Left cardiac atrium (tissue), 4 donors: ENCODE results near the gene SLC1A7. TPM values are rescaled to one million over a fixed set of nuclear protein-coding genes. Genes with fewer than 3 reads are reported as not detected.
"Not testable (repeated sequence)": the region's sequence is repeated elsewhere in the genome, so short reads cannot be mapped to it uniquely, and the experiment has no call there.

Source experiments
- ATAC-seq, 2 donors: fragments of 200-7000 bp; cut with Tn5 transposase; one replicate each; pipeline ENCODE4 v1.9.1; 2020; ENCODE audit warnings: mild to moderate bottlenecking in 2 of 2, moderate library complexity in 2 of 2
- DNase-seq: peaks from one replicate; pipeline ENCODE4 v3.0.0-alpha.2; 2020
- intact Hi-C, 2 donors: fragments of 100-400 bp; cut with DNase I; formaldehyde crosslinking; loops; one replicate each; pipeline versions ENCODE4 v1.14.1 to v1.15.1; 2022 to 2023
- long read RNA-seq: library from polyadenylated mRNA; unstranded; transcript quantifications from one replicate; pipeline ENCODE4 v2.0.0, GENCODE V29; 2021
- total RNA-seq, 2 donors: library from RNA; stranded (reverse); fragmentation: NEBNext Ultra II Directional; extraction: Animal tissue kit (Norgen Biotek cat#: 25700); gene quantifications; one replicate each; pipeline ENCODE4 v1.2.1, GENCODE V29; 2021
- donor health status: DM: no; HTN: yes; CAD: no.
- donor health status: DM: no; HTN: yes; CAD: no; lungs with severe emphysema.
- donor health status: DM: yes; HTN: yes; CAD: no.
- donor health status: Dilated cardiomyopathy.

SLC1A7 gene
- total RNA-seq = under 1 TPM; 0.31 to 0.85 TPM
- long read RNA-seq = 0 reads

DNA sequence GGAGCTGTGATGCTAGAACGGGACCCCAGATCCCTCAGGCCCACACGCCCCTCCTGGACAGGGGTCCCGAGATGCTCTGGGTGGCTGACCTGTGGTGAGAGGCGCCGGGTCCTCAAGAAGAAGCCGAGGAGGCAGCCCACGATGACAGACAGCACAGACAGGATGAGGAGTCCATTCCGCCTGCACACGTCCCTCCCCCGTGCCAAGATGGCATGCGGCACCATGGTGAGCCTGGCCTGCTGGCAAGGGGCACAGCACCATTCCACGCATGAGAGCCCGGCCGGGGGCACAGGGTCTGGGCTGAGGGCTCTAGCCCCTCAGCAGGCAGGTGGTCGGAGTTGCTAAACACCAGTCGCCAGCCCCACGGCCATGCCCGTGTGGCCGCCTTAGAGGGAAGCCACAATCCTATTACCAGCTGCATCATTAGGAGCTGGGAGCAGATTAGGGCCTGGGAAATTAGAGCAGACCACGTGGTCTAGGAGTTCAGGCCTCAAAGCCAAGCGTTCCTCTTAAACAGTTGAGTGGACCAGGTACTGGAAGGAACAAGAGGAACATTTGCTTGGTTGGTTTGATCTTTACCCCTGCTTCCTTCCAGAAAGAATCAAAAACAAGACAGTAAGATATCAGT, at the start of gene SLC1A7:
Gene SLC1A7, minus strand, starts transcription at position 413 of the 628 bp plus-strand sequence. Its CDS starts 189 bp downstream, at position 224.
- ATAC-seq (no peak), DNase-seq (no peak)
- intact Hi-C loops = no loop called here

DNA sequence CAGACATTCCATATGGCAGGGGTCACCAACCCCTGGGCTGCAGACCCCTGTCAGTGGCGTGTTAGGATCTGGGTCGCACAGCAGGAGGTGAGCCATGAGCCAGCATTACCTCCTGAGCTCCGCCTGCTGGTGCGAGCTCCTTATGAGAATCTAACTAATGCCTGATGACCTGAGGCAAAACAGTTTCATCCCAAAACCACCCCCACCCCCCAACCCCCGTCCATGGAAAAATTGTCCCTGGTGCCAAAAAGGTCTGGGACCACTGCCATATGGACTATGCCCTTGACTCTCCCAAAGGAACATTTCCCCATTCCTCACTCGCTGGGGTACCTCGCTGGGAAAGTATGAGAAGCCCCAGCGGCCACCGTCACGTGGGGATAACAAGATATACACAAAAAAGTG, 47.8 kb upstream of the SLC1A7 start:
- ATAC-seq (no peak), DNase-seq (no peak)
- intact Hi-C loops = no loop called here

DNA sequence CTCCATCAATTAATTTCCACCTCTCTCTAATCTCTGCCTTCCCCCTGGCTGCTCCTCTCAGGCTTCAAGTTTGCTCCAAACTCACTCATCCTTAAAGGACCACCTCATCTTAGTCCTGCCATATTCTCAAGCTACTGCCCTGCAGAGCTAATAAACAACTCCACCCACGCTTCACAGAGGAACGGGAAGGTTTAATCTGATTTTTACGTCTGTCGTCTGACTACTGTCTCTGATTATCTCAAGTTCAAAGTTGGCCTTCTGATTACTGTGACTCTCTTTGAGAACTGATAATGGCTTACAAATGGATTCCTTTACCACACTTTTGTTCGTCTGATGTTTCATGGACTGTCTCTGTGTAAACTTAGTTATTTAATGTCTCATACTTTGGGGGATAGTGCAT, 46.6 kb upstream of the SLC1A7 start:
- intact Hi-C loops = loop anchor here in 1 of 2 donors (10.0 kb wide), 1 partner anchor 484 kb away; no protein-coding TSS in a partner anchor
- DNase-seq = no peak
- ATAC-seq = no peak

DNA sequence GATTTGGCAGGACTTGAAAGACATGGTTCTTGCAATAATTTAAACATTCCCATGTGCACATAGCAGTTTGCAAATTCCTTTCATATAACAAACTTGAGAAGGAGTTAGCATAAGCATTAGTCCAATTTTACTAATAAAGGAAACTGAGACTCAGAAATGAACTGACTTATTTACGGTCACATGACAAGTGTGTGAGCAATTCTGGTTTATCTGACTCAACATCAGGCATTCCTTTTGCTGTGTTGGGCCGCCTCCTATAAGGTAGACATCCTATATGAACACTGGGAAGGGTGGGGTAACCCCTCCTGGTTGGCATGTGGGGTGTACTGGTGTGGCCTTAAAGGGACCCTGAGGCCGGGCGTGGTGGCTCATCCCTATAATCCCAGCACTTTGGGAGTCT, 45.7 kb upstream of the SLC1A7 start:
- intact Hi-C loops = loop anchor here in 1 of 2 donors (10.0 kb wide), 1 partner anchor 483 kb away; no protein-coding TSS in a partner anchor
- no peak for DNase-seq

DNA sequence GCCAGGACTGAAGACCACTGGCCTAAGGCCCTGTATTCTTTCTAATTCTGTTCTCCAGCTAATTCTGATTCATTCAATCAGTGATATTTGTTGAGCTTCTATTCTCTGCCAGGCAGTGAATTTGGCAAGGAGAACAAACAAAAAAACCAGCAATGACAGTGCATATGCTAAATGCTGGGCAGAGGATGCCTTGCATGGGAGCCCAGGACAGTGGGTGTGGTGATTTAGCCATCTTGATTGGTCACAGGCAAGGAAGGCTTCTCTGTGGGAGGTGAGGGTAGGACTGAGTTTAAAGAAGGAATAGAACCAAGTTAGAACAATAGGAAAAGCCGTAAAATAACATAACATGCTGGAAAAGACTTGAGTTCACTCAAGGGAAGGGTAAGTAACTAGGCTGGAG, 45.0 kb upstream of the SLC1A7 start:
- DNase-seq (no peak), ATAC-seq (no peak)
- intact Hi-C loops = loop anchor here in 1 of 2 donors (10.0 kb wide), 1 partner anchor 483 kb away; no protein-coding TSS in a partner anchor

More for the DNA sequence above, 45.7 kb upstream of the SLC1A7 start:
- no peak for ATAC-seq

DNA sequence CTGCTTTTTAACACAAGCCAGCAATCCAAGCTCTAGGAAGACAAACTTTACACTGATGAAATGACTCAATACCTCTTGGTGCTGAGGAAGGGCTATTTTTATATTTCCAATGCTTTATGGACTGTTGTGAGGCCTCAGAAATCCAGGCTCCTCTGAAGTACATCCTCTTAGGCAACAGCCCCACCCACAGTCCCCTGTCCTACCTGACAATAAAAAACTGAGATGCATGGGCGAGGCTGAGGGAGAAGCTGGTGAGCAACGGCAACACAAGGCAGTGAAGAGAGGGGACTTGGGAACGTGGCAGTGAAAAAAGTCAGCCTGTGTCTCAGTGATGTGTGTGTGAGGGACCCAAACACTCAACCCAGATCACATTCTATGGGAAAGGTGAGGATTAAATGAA, 44.1 kb upstream of the SLC1A7 start:
- ATAC-seq = no peak
- DNase-seq = no peak
- intact Hi-C loops = loop anchor here in 1 of 2 donors (10.0 kb wide), 1 partner anchor 482 kb away; no protein-coding TSS in a partner anchor

DNA sequence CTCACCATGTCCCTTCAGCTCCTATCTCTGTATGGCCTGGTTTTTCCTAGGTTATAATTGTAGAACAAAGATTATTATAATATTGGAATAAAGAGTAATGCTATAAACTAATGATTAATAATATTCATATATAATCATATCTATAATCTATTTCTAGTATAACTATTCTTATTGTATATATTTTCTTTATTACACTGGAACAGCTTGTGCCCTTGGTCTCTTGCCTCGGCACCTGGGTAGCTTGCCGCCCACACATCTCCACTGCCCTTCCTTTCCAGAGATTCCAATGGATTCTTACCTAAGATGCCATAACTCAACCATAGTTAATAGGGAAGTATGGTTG, 43.5 kb upstream of the SLC1A7 start:
- not testable (repeated sequence) for ATAC-seq, DNase-seq
- intact Hi-C loops = loop anchor here in 1 of 2 donors (10.0 kb wide), 1 partner anchor 481 kb away; no protein-coding TSS in a partner anchor

DNA sequence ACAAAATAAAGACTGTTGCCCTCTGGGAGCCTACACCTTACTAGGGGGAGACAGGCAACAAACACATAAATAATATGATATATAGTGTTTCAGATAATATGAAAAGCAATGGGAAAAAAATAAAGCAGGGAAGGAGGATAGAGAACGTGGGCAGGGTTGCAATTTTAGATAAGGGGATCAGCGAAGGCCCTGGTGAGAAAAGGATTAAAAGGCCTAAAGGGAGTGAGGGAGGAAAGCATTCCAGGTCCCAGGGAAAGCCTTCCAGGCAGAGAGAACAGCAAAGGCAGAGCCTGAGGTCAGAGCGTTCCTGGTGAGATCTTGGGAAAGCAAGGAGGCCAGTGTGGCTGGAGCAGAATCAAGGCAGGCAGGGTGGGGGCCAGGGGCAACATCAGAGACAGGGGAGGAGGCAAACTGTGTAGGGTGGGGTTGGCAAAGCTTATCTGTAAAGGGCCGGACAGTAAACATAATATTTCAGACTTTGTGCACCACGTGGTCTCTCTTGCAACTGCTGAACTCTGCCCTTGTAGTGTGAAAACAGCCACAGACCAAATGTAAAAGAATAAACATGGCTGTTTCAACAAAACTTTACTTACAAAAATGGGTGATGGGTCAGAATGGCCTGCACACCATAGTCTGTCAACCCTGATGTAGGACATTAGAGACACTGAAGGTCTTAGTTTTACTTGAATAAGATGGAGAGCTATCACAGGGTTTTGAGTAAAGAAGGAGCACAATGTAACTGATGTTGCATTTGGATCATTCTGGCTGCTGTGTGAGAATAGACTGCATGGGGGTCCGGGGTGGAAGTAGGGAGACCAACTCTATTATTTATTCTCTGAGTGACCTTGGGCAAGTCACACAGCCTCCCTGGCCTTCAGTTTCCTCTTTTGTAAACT, 40.9 kb upstream of the SLC1A7 start:
- intact Hi-C loops = loop anchor here in 1 of 2 donors (5.0 to 10.0 kb wide), 2 partner anchors 276 to 479 kb away; no protein-coding TSS in a partner anchor
- no peak for DNase-seq
- ATAC-seq = peak; percentile 77 to 83

DNA sequence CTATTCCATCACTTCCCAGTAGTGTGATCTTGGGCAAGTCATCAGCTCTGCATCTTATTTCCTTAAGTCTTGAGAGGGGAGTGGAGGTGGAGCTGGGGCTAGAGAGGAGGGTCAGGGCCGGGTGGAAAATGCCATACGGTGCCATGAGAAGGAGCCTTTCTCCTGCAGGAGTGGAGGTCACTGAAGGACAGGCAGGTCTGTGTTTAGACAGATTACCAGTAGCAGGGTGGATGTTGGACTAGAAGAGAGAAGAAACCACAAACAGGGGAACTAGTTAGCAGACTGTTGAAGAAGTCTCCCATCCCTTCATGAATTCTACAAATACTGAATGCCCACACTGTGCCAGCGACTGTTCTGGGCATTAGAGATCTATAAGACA, 40.3 kb upstream of the SLC1A7 start:
- peak in 1 of 2 donors; percentile 4 for ATAC-seq
- intact Hi-C loops = loop anchor here in 1 of 2 donors (5.0 to 10.0 kb wide), 2 partner anchors 275 to 478 kb away; no protein-coding TSS in a partner anchor
- DNase-seq = no peak

DNA sequence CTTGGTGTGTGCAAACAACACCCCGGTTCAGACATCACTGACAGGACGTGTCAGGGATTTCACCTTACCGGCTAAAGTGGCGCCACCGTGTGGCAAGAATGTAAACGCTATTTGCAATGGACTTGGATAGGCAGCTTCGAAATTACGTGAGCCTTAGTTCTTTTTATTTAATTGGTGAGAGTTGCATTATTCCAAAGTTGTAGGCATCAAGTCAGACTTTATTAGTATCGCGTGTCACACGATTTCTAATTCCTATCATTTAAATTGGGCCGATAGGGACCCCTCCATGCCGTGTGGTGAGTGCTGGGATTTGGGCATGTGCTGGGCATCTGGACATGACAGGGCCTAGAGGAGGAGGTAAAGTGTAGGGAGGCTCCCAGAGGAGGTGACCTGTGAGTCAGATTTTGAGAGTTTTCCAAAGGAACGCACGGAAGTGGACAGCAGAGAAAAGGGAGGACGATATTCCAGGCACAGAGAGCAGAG, 39.7 kb upstream of the SLC1A7 start:
- intact Hi-C loops = loop anchor here in 1 of 2 donors (5.0 to 10.0 kb wide), 2 partner anchors 275 to 477 kb away; no protein-coding TSS in a partner anchor
- peak; percentile 53 to 64 for ATAC-seq
- DNase-seq = peak; percentile 84

DNA sequence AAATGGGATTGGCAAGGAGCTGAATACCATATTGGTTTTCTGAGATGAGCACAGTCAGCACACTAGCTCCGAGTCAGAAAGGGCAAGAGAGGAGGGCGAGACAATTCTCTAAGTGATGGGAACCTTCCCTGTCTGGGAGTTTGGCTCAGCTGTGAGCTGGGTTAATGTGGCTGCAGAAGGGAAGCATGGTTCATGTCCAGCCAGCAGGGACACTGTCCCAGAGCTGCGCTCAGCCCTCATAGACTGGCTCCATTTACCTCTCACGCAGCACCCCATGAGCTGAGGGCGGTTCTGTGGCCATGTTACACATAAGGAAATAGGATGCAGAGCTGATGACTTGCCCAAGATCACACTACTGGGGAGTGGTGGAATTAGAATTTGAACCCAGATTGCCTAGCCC, 38.5 kb upstream of the SLC1A7 start:
- ATAC-seq = no peak
- no peak for DNase-seq
- intact Hi-C loops = loop anchor here in 1 of 2 donors (5.0 to 10.0 kb wide), 2 partner anchors 274 to 476 kb away; no protein-coding TSS in a partner anchor

DNA sequence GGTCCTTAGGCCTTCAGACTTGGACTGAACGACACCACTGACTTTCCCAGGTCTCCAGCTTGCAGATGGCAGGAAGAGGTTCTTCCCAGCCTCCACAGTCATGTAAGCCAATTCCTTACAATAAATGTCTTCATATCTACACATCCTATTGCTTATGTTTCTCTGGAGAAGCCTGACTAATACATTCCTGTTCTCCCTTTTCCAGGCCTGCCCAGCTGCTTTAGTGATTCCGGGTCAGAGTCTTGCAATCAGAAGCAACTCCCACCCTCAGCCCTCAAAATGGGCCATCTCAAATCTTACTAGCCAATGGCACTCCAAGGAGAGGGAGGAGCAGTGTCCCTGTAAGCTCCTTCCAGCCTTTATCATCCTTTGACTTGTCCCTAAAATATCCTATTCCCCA, 37.8 kb upstream of the SLC1A7 start:
- intact Hi-C loops = loop anchor here in 1 of 2 donors (5.0 to 10.0 kb wide), 2 partner anchors 273 to 475 kb away; no protein-coding TSS in a partner anchor
- no peak for ATAC-seq
- no peak for DNase-seq

DNA sequence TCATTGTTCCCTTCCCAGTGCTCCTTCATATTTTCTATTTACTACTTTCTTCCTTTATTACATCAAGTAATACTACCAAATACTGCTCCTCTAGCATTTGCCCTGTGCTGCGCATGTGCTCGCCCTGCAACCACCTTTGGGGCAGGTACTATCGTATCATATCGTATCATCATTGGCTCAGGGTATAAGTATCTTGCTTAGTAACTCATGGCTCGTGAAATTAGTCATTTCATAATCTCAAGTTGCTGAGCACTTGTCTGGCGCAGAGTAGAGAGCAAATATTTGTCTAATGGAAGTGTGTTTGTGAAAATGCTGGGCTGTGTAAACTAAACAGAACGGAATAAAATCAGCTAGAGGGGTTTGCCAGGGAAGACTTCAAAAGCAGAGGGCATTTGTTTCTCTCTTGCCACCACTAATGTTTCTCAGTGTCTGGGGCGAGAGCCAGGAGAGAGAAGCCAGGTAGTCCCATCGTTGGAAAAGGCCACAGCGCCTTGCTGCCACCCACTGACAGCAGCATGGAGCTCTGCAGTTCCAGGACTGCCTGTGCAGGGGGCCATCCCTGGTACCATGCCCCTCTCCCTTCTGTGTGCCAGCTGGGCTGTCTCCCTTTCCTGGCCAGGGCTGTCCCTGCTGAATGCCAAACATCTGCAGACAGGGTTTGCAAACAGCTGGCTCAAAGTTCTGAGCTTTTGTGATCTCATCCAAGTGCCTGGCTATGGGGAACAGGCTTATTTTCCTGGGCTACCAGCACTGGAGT, 34.2 kb upstream of the SLC1A7 start:
- intact Hi-C loops = no loop called here
- peak; percentile 39 for DNase-seq
- ATAC-seq = peak; percentile 83 to 86

DNA sequence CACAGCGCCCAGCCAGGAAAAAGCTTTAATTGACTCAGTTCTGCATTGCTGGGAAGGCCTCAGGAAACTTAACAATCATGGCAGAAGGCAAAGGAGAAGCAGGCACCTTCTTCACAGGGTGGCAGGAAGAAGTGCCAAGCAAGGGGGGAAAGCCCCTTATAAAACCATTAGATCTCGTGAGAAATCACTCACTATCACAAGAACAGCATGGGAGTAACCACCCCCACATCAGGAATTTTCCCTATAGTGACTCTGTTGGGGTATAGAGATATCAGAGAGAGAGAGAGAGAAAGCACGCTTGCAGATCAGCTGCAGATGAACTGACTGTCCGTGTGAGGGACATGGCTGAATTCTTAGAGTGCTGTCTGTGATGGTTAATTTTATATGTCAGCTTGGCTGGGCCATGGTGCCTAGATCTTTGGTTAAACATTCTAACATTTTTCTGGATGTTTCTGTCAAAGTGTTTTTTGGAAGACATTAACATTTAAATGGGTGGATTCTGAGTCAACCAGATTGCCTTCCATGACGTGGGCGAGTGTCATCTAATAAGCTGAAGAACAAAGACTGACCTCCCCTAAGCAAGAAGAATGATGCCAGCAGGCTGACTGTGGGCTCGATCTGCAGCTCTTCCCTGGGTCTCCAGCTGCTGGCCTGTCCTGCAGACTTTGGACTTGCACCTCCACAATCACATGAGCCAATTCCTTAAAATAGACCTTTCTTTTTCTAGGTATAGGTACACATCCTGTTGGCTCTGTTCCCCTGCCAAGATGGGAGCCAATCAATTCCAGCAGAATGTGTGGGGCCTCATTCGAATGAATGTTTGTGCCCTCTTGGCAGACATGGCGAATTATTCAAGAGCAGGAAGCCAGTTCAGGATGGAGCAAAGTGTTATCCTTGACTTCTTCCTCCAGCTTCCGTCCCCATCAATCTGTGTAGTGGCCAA, 32.8 kb upstream of the SLC1A7 start:
- DNase-seq = no peak
- intact Hi-C loops = no loop called here
- ATAC-seq = no peak

DNA sequence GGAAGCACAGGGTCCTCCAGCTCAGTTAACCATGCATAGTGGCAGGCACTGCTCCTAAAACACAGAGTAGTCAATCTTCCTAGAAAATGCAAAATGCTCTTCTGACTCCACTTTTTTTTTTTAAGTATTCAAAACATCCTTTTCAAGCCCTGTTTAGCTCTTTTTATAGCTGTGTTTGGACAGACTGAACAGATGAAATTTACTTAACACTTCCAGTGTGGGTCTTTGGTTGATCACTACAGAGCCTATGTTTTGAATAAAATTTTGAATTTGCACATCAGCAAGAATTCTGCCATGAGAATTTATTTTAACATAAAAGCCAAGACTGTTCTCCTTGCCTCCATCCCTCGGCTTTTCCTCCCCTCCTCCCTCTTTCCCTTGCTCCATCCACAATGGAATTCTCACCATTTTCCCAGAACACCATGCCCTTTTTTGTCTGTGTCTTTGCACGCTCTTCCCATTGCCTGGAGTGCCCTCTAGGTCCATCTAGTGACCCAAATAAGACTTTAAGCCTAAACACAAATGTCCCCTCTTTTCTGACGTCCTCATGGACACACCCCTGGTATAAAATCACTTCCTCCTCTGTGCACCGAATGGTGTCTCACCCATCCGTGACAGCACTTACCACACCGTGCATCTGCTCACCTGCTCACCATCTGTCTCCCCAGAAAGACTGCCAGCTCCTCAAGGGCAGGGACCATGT, 30.1 kb upstream of the SLC1A7 start:
- intact Hi-C loops = no loop called here
- ATAC-seq (peak in 1 of 2 donors; percentile 61), DNase-seq (no peak)

DNA sequence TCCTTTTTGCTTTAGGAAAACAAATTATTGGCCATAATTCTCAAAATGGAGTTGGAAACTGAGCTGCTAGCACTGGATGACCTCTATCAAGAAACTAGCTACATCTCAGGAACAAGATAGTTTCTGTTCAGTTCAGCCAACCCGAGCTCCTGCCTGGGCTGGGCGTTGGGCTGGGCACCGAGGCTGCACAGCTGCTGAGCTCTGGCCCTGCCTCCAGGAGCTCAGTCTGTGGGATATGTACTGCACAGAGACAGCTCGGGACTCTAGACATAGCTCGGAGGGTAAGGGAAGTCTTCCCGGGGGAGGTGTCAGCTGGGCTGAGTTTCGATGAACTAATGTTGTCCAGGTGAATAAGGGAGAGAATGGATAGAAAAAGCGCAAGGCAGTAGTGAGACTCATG, 24.5 kb upstream of the SLC1A7 start:
- intact Hi-C loops = no loop called here
- ATAC-seq = peak in 1 of 2 donors; percentile 32
- no peak for DNase-seq

DNA sequence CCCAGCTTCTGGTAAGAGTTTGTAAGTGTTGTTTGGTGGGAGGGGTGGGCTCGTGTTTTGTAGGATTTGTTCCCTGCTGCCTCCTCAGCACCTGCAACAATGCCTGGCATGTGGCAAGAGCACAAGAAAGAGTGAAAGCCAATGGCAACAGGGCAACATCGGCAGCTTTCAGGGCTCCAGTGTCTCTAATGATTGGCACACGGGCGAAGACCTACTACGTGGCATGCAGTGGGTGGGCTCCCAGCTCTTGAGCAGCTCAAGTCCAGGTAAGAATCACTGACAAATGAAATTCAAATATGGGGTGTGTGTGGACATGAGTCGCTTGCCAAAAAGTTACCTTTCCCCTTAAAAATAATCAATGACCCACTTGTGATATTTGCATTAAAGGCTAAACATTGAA, 23.9 kb upstream of the SLC1A7 start:
- DNase-seq (no peak), ATAC-seq (no peak)
- intact Hi-C loops = no loop called here
